Suprapubic skin (tissue), 3 donors: Measurements from ENCODE around the gene KIRREL3.

Experiments
- CTCF ChIP-seq, 2 donors: fragments of 200-600 bp in 1 of 2; fragments of 450-650 bp in 1 of 2; sonication (generic) in 1 of 2; IDR thresholded peaks; one replicate each; pipeline ENCODE4 v1.5.1; 2016 to 2019; ENCODE audit warnings: antibody characterized with exemption in 2 of 2, mild to moderate bottlenecking in 1 of 2, moderate library complexity in 1 of 2
- POLR2A ChIP-seq, 2 donors: fragments of 450-650 bp; IDR thresholded peaks; one replicate each; pipeline ENCODE4 v1.6.1; 2017; ENCODE audit warnings: antibody characterized with exemption in 2 of 2, mild to moderate bottlenecking in 2 of 2, moderate library complexity in 2 of 2

GRCh38 chr11:126434950-126435335 is 565.6 kb downstream of the KIRREL3 start:
- TF ChIP-seq CTCF (IDR thresholded peaks at IDR 0.05) (no peak), POLR2A (IDR thresholded peaks at IDR 0.05) (no peak)
